Brain microvascular endothelial cell (primary cell): ENCODE results near the gene SH2D7.

Source experiments
- DNase-seq: peaks from one replicate; pipeline ENCODE4 v3.0.0-alpha.2; 2020
- H3K27ac ChIP-seq: fragments of 250-450 bp; sonication (Bioruptor Pico); 2 replicates; pipeline ENCODE4 v1.5.1; 2020; ENCODE audit warnings: mild to moderate bottlenecking, moderate library complexity
- H3K27me3 ChIP-seq: fragments of 250-450 bp; sonication (Bioruptor Pico); replicated peaks from 2 replicates; pipeline ENCODE4 v1.5.1; 2020; ENCODE audit warnings: mild to moderate bottlenecking
- H3K36me3 ChIP-seq: fragments of 250-450 bp; sonication (Bioruptor Pico); replicated peaks from 2 replicates; pipeline ENCODE4 v1.5.1; 2020; ENCODE audit warnings: mild to moderate bottlenecking
- H3K4me3 ChIP-seq: 2 replicates; pipeline ENCODE4 v1.5.1; 2011; ENCODE audit warnings: low read depth, mild to moderate bottlenecking, control low read depth, low read length, moderate library complexity
- CTCF ChIP-seq: IDR thresholded peaks from 2 replicates; pipeline ENCODE4 v1.5.1; 2011; ENCODE audit warnings: low read depth, mild to moderate bottlenecking, moderate library complexity, low read length, control low read depth, inconsistent platforms; ENCODE audit errors: missing control alignments
- in situ Hi-C: cut with HindIII; loops from 2 replicates; pipeline ENCODE4 v1.10.0; 2017; ENCODE audit warnings: low sequenced_read_pairs, low pct_ligation_motif_present

Gene SH2D7

GRCh38 chr15:78052545-78052944 lies 39.8 kb upstream of the SH2D7 start:
- DNase-seq: no peak
- peaks cover 10% of the 10 kb centered on the region for H3K36me3 ChIP-seq
- in situ Hi-C loops: no loop called here
- no peak for TF ChIP-seq CTCF
- no peak overlapping the region for H3K4me3 ChIP-seq
- no peak overlapping the region for H3K27ac ChIP-seq
- H3K27me3 ChIP-seq: no peaks in the 10 kb centered on the region

GRCh38 chr15:78054518-78054917 lies 37.8 kb upstream of the SH2D7 start:
- H3K36me3 ChIP-seq: peaks cover 10% of the 10 kb centered on the region
- in situ Hi-C loops: no loop called here
- H3K27me3 ChIP-seq: no peaks in the 10 kb centered on the region
- no peak for DNase-seq
- no peak overlapping the region for H3K27ac ChIP-seq
- no peak for TF ChIP-seq CTCF
- H3K4me3 ChIP-seq: no peak overlapping the region

- DNase-seq: no peak
- Histone ChIP-seq H3K4me3 (no peak overlapping the region), H3K36me3 (peaks cover 10% of the 10 kb centered on the region), H3K27me3 (no peaks in the 10 kb centered on the region), H3K27ac (no peak overlapping the region)
- TF ChIP-seq CTCF: no peak
- in situ Hi-C loops: no loop called here
Observed at GRCh38 chr15:78054966-78055365, 37.4 kb upstream of the SH2D7 start.

- Histone ChIP-seq H3K27ac (peak overlapping the region; percentile 83), H3K27me3 (no peaks in the 10 kb centered on the region), H3K36me3 (peaks cover 10% of the 10 kb centered on the region), H3K4me3 (no peak overlapping the region)
- no peak for DNase-seq
- TF ChIP-seq CTCF: no peak
- in situ Hi-C loops: no loop called here
Observed at GRCh38 chr15:78055919-78056713, 36.2 kb upstream of the SH2D7 start.

GRCh38 chr15:78056714-78057269 lies 35.6 kb upstream of the SH2D7 start:
- Histone ChIP-seq H3K27ac (peak overlapping the region; percentile 83), H3K36me3 (peaks cover 10% of the 10 kb centered on the region), H3K27me3 (no peaks in the 10 kb centered on the region), H3K4me3 (no peak overlapping the region)
- no peak for DNase-seq
- in situ Hi-C loops: no loop called here
- no peak for TF ChIP-seq CTCF
